SK-N-SH (cell line): ENCODE data around the gene STAT6. TPM values are rescaled to one million over a fixed set of nuclear protein-coding genes. Genes with fewer than 3 reads are reported as not detected.

Experiments used
- CTCF ChIA-PET: fragments of 300-600, 350-600 bp; formaldehyde crosslinking; extraction: SDS; loops from one replicate; lab custom pipeline; 2021; lab: Yijun Ruan, JAX
- POLR2A ChIA-PET: fragments of 350-600 bp; sonication (Branson Sonifier 250); formaldehyde crosslinking; extraction: SDS; loops from one replicate; lab custom pipeline; 2020; ENCODE audit warnings: antibody characterized with exemption, inconsistent platforms; lab: Yijun Ruan, JAX
- DNase-seq: peaks from one replicate; pipeline ENCODE4 v3.0.0; 2012
- H2AFZ ChIP-seq: fragments of 200-600 bp; sonication (generic); 2 replicates; pipeline ENCODE4 v1.8.1; 2016; ENCODE audit warnings: antibody characterized with exemption, mild to moderate bottlenecking, low read depth
- H3F3A ChIP-seq: fragments of 200-600 bp; sonication (generic); replicated peaks from 2 replicates; pipeline ENCODE3; 2016; ENCODE audit warnings: antibody characterized with exemption, mild to moderate bottlenecking; ENCODE audit not compliant: insufficient read depth
- H3K27ac ChIP-seq, 2 experiments: fragments of 200-500 bp in 1 of 2; fragments of 200-600 bp in 1 of 2; sonication (Bioruptor generic) in 1 of 2; sonication (generic), shearing (Covaris generic) in 1 of 2; 2 replicates each; pipeline versions ENCODE4 v1.5.1 to v1.6.1; 2014 to 2016; ENCODE audit warnings: low read depth in 2 of 2, inconsistent platforms in 1 of 2, low read length in 1 of 2, mild to moderate bottlenecking in 1 of 2, mixed read lengths in 1 of 2
- H3K27me3 ChIP-seq: fragments of 200-600 bp; sonication (generic), shearing (Covaris generic); 2 replicates; pipeline ENCODE4 v1.6.1; 2016; ENCODE audit warnings: mixed run types; ENCODE audit not compliant: insufficient read depth
- H3K36me3 ChIP-seq, 2 experiments: fragments of 200-500 bp in 1 of 2; fragments of 200-600 bp in 1 of 2; sonication (Bioruptor generic) in 1 of 2; sonication (generic) in 1 of 2; replicated peaks in 1 of 2; 2 replicates each; pipeline versions ENCODE3 to v1.5.1; 2014 to 2016; ENCODE audit warnings: low read length in 1 of 2, mild to moderate bottlenecking in 1 of 2; ENCODE audit not compliant: insufficient read depth in 2 of 2, control insufficient read depth in 1 of 2
- H3K4me1 ChIP-seq, 2 experiments: fragments of 200-500 bp in 1 of 2; fragments of 200-600 bp in 1 of 2; sonication (Bioruptor generic) in 1 of 2; sonication (generic), shearing (Covaris generic) in 1 of 2; 2 replicates each; pipeline versions ENCODE4 v1.5.1 to v1.6.1; 2014 to 2016; ENCODE audit warnings: low read depth in 1 of 2, low read length in 1 of 2, mixed run types in 1 of 2; ENCODE audit not compliant: insufficient read depth in 2 of 2, control insufficient read depth in 1 of 2
- H3K4me2 ChIP-seq: fragments of 200-600 bp; sonication (generic), shearing (Covaris generic); 2 replicates; pipeline ENCODE4 v1.6.1; 2017; ENCODE audit warnings: mixed run types
- H3K4me3 ChIP-seq, 2 experiments: fragments of 200-500 bp in 1 of 2; fragments of 200-600 bp in 1 of 2; sonication (Bioruptor generic) in 1 of 2; sonication (generic), shearing (Covaris generic) in 1 of 2; 2 replicates each; pipeline versions ENCODE4 v1.5.1 to v1.8.1; 2014 to 2016; ENCODE audit warnings: low read depth in 2 of 2, inconsistent platforms in 1 of 2, low read length in 1 of 2, mild to moderate bottlenecking in 1 of 2, mixed read lengths in 1 of 2, moderate library complexity in 1 of 2
- H3K79me2 ChIP-seq: fragments of 200-600 bp; sonication (generic); 2 replicates; pipeline ENCODE4 v1.8.1; 2017; ENCODE audit warnings: mild to moderate bottlenecking; ENCODE audit not compliant: insufficient read depth
- H3K9ac ChIP-seq: fragments of 200-600 bp; sonication (generic); 2 replicates; pipeline ENCODE4 v1.6.1; 2017; ENCODE audit warnings: mixed run types
- H3K9me2 ChIP-seq: fragments of 200-600 bp; sonication (generic); 2 replicates; pipeline ENCODE4 v1.6.1; 2017; ENCODE audit warnings: mixed run types
- H3K9me3 ChIP-seq: fragments of 200-600 bp; sonication (generic); 2 replicates; pipeline ENCODE4 v1.6.1; 2017; ENCODE audit warnings: mixed run types, mild to moderate bottlenecking, moderate library complexity
- H4K20me1 ChIP-seq: fragments of 200-600 bp; sonication (generic); 2 replicates; pipeline ENCODE4 v1.6.1; 2017; ENCODE audit warnings: mild to moderate bottlenecking, mixed run types; ENCODE audit not compliant: insufficient read depth
- ELF1 ChIP-seq: IDR thresholded peaks from 2 replicates; pipeline ENCODE4 v1.4.0; 2012
- EP300 ChIP-seq, 2 experiments: IDR thresholded peaks; 2 replicates each; pipeline versions ENCODE4 v1.4.0 to v1.6.1; 2012; ENCODE audit warnings: borderline replicate concordance in 1 of 2, low read depth in 1 of 2, low read length in 1 of 2
- EZH2phosphoT487 ChIP-seq: fragments of 200-600 bp; sonication (generic); IDR thresholded peaks from 2 replicates; pipeline ENCODE4 v1.6.1; 2017; ENCODE audit warnings: low read depth, mixed run types, mild to moderate bottlenecking, antibody characterized with exemption, moderate library complexity, borderline replicate concordance
- JUND ChIP-seq: IDR thresholded peaks from 2 replicates; pipeline ENCODE4 v1.4.0; 2012
- MEF2A ChIP-seq: IDR thresholded peaks from 2 replicates; pipeline ENCODE4 v1.4.0; 2012; ENCODE audit warnings: low read depth, borderline replicate concordance
- MXI1 ChIP-seq: IDR thresholded peaks from 2 replicates; pipeline ENCODE4 v1.6.1; 2012; ENCODE audit warnings: mild to moderate bottlenecking, low read depth, low read length, improper control_type of control experiment
- NRF1 ChIP-seq: IDR thresholded peaks from 2 replicates; pipeline ENCODE4 v1.6.1; 2012; ENCODE audit warnings: low read depth, mild to moderate bottlenecking, low read length
- TAF1 ChIP-seq: IDR thresholded peaks from 2 replicates; pipeline ENCODE4 v1.6.1; 2012; ENCODE audit warnings: low read depth, mild to moderate bottlenecking, low read length, moderate library complexity, borderline replicate concordance
- TCF12 ChIP-seq: IDR thresholded peaks from 2 replicates; pipeline ENCODE4 v1.4.0; 2012
- TEAD4 ChIP-seq: IDR thresholded peaks from 2 replicates; pipeline ENCODE4 v1.4.0; 2012; ENCODE audit warnings: mild to moderate bottlenecking, borderline replicate concordance; ENCODE audit not compliant: insufficient read depth
- WGBS: methylation state at CpG from one replicate; pipeline ENCODE4 v1.1.6; 2017; ENCODE audit warnings: low lambda C conversion rate; 5-methylcytosine and 5-hydroxymethylcytosine counted together
- polyA plus RNA-seq, 3 experiments: library from polyadenylated mRNA; depleted of rRNA; stranded (reverse); fragments of >200 nt; gene quantifications; 2 replicates each; pipeline ENCODE4 v1.2.3, GENCODE V29; 2012
- TF ChIP-seq, protein P1 (sequence below): IDR thresholded peaks from 2 replicates; pipeline ENCODE4 v1.4.0; 2012; ENCODE audit warnings: low read depth, borderline replicate concordance
- TF ChIP-seq, protein P2 (sequence below): fragments of 150-350 bp; IDR thresholded peaks from 2 replicates; pipeline ENCODE4 v1.6.1; 2016; ENCODE audit warnings: mild to moderate bottlenecking, low read depth, low read length
- TF ChIP-seq, protein P3 (sequence below): fragments of 200-600 bp; sonication (generic); IDR thresholded peaks from 2 replicates; pipeline ENCODE4 v1.6.1; 2017; ENCODE audit warnings: antibody characterized with exemption, mild to moderate bottlenecking, moderate library complexity
- TF ChIP-seq, protein P4 (sequence below): fragments of 150-350 bp; IDR thresholded peaks from 2 replicates; pipeline ENCODE4 v1.6.1; 2017; ENCODE audit warnings: antibody characterized with exemption, low read length, low read depth, borderline replicate concordance

STAT6 gene
- polyA plus RNA-seq, 1 of the 3 experiments (the other 2 are of a cell fraction): 0.15 TPM

DNA sequence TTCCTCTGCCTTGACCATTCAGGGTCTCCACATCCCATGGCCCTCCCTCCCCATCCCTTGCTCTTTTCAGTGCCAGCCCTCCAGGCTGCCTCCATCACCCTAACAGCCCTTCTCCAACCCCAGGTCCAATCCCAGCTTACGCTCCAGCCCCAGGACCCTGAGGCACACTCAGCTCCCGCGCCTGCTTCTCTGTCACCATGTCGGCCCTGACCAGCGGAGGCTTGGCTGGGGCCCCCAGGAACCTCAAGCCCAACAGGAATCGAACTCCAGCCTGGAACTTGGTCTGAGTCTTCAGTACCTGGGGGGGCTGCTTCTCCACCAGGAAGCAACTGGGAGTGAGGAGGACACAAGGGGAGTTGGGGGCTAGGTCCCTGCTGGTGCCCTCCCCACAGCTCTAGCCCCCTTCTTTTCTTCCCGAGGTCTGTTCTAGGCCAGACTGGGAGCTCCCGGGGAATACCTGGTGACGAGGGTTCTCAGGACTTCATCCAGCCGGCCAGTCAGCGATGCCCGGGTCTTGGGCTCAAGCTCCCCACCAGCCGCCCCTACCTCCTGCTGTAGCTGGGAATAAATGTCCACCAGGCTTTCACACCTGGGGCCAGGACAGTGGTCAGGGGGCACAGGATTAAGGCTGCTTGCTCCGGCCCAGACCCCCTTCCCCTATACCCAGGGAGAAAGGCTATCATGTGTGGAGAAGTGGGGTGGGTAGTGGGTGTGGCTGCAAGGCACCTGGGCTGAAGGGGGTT, 6.0 kb downstream of the STAT6 start:
- Histone ChIP-seq H3K4me1 (peaks cover 0 to 2% of the 10 kb centered on the region in 2 experiments; a peak in 1 of 4 replicates), H3K9ac (no peak overlapping the region), H3K4me2 (no peak overlapping the region), H3K9me3 (no peaks in the 10 kb centered on the region), H3K9me2 (no peaks in the 10 kb centered on the region), H2AFZ (no peak overlapping the region), H4K20me1 (no peaks in the 10 kb centered on the region), H3K4me3 (no peak overlapping the region), H3K79me2 (no peaks in the 10 kb centered on the region), H3K36me3 (no peaks in the 10 kb centered on the region), H3K27me3 (no peaks in the 10 kb centered on the region), H3F3A (no peaks in the 10 kb centered on the region), H3K27ac (no peak overlapping the region)
- 95% methylated on average over 11 of the region's 14 CpGs for WGBS
- TF ChIP-seq TCF12 (no peak), EZH2phosphoT487 (no peak), MEF2A (no peak), JUND (no peak), TAF1 (no peak), TEAD4 (no peak), MXI1 (no peak), EP300 (IDR thresholded peaks at IDR 0.05; ENCODE audit: borderline replicate concordance in 1 of 2, low read depth in 1 of 2, low read length in 1 of 2) (no peak), NRF1 (no peak), ELF1 (no peak)
- TF ChIP-seq, protein P1, sequence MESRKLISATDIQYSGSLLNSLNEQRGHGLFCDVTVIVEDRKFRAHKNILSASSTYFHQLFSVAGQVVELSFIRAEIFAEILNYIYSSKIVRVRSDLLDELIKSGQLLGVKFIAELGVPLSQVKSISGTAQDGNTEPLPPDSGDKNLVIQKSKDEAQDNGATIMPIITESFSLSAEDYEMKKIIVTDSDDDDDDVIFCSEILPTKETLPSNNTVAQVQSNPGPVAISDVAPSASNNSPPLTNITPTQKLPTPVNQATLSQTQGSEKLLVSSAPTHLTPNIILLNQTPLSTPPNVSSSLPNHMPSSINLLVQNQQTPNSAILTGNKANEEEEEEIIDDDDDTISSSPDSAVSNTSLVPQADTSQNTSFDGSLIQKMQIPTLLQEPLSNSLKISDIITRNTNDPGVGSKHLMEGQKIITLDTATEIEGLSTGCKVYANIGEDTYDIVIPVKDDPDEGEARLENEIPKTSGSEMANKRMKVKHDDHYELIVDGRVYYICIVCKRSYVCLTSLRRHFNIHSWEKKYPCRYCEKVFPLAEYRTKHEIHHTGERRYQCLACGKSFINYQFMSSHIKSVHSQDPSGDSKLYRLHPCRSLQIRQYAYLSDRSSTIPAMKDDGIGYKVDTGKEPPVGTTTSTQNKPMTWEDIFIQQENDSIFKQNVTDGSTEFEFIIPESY: no peak
- TF ChIP-seq, protein P2, sequence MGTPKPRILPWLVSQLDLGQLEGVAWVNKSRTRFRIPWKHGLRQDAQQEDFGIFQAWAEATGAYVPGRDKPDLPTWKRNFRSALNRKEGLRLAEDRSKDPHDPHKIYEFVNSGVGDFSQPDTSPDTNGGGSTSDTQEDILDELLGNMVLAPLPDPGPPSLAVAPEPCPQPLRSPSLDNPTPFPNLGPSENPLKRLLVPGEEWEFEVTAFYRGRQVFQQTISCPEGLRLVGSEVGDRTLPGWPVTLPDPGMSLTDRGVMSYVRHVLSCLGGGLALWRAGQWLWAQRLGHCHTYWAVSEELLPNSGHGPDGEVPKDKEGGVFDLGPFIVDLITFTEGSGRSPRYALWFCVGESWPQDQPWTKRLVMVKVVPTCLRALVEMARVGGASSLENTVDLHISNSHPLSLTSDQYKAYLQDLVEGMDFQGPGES: no peak
- TF ChIP-seq, protein P3, sequence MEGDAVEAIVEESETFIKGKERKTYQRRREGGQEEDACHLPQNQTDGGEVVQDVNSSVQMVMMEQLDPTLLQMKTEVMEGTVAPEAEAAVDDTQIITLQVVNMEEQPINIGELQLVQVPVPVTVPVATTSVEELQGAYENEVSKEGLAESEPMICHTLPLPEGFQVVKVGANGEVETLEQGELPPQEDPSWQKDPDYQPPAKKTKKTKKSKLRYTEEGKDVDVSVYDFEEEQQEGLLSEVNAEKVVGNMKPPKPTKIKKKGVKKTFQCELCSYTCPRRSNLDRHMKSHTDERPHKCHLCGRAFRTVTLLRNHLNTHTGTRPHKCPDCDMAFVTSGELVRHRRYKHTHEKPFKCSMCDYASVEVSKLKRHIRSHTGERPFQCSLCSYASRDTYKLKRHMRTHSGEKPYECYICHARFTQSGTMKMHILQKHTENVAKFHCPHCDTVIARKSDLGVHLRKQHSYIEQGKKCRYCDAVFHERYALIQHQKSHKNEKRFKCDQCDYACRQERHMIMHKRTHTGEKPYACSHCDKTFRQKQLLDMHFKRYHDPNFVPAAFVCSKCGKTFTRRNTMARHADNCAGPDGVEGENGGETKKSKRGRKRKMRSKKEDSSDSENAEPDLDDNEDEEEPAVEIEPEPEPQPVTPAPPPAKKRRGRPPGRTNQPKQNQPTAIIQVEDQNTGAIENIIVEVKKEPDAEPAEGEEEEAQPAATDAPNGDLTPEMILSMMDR: no peak
- TF ChIP-seq, protein P4, sequence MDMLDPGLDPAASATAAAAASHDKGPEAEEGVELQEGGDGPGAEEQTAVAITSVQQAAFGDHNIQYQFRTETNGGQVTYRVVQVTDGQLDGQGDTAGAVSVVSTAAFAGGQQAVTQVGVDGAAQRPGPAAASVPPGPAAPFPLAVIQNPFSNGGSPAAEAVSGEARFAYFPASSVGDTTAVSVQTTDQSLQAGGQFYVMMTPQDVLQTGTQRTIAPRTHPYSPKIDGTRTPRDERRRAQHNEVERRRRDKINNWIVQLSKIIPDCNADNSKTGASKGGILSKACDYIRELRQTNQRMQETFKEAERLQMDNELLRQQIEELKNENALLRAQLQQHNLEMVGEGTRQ: no peak
- peak; percentile 5 for DNase-seq
- POLR2A ChIA-PET: no interaction called here
- CTCF ChIA-PET: interaction anchor here (0.6 to 23.2 kb wide), 13 partner anchors 10 to 138 kb away, joined by 3 to 339 read pairs (median 4); partner anchors contain the start of genes NAB2 and NEMP1
